GM12878 (cell line): Measurements from ENCODE around the gene LAMA2. TPM values are rescaled to one million over a fixed set of nuclear protein-coding genes. Genes with fewer than 3 reads are reported as not detected.

Experiments used
- ATAC-seq: fragments of 200-7000 bp; cut with Tn5 transposase; 3 replicates; pipeline ENCODE4 v1.9.1; 2020; ENCODE audit warnings: mild to moderate bottlenecking, moderate library complexity
- BruUV-seq: library from RNA; stranded (reverse); fragments of 400-500 nt; replicated peaks from 2 replicates; lab custom pipeline; 2021; lab: Mats Ljungman, UMichigan
- CTCF ChIA-PET: fragments of 300-600 bp; sonication (Branson Sonifier 250); formaldehyde crosslinking; extraction: SDS; loops from one replicate; lab custom pipeline; 2021; ENCODE audit warnings: inconsistent platforms; lab: Yijun Ruan, JAX
- POLR2A ChIA-PET: fragments of 350-600 bp; formaldehyde crosslinking; extraction: SDS; loops from one replicate; lab custom pipeline; 2021; ENCODE audit warnings: inconsistent platforms; lab: Charles Lee
- RAD21 ChIA-PET: fragments of 300-600 bp; sonication (Branson Sonifier 250); formaldehyde crosslinking; loops from one replicate; lab custom pipeline; 2023; ENCODE audit warnings: antibody characterized with exemption; ENCODE audit not compliant: unreplicated experiment; lab: Charles Lee
- SMC1A ChIA-PET: fragments of 300-600 bp; sonication (Branson Sonifier 250); formaldehyde crosslinking; loops from one replicate; lab custom pipeline; 2023; ENCODE audit not compliant: unreplicated experiment, uncharacterized antibody; lab: Charles Lee
- DNase-seq: peaks from one replicate; pipeline ENCODE4 v3.0.0-alpha.2; 2011; ENCODE audit warnings: low read depth, low spot score
- FAIRE-seq: peaks from 3 replicates; lab custom pipeline; 2011; peaks lifted over from hg19 to GRCh38; lab: Jason Lieb, UNC
- H2AFZ ChIP-seq: 2 replicates; pipeline ENCODE4 v1.6.0; 2011; ENCODE audit warnings: low read depth, low read length, control low read depth; ENCODE audit not compliant: control insufficient read depth
- H3K27ac ChIP-seq: 2 replicates; pipeline ENCODE4 v1.5.1; 2011; ENCODE audit warnings: control low read depth; ENCODE audit not compliant: control insufficient read depth, insufficient read depth
- H3K27me3 ChIP-seq, 2 experiments: replicated peaks in 1 of 2; 2 replicates each; pipeline versions ENCODE4 v1.6.0 to v1.6.1; 2011; ENCODE audit warnings: low read length in 1 of 2; ENCODE audit not compliant: control insufficient read depth in 2 of 2, insufficient read depth in 2 of 2
- H3K36me3 ChIP-seq, 2 experiments: 2 replicates each; pipeline ENCODE4 v1.5.1; 2011; ENCODE audit warnings: low read length in 1 of 2; ENCODE audit not compliant: control insufficient read depth in 2 of 2, insufficient read depth in 2 of 2
- H3K4me1 ChIP-seq: 2 replicates; pipeline ENCODE4 v1.6.1; 2011; ENCODE audit warnings: mild to moderate bottlenecking, low read length, moderate library complexity, mixed read lengths; ENCODE audit not compliant: control insufficient read depth, insufficient read depth
- H3K4me2 ChIP-seq: 2 replicates; pipeline ENCODE4 v1.6.0; 2011; ENCODE audit warnings: control low read depth; ENCODE audit not compliant: control insufficient read depth, insufficient read depth
- H3K4me3 ChIP-seq: fragments of 200-600 bp; sonication (generic); 2 replicates; pipeline ENCODE4 v1.5.1; 2016
- H3K79me2 ChIP-seq: 2 replicates; pipeline ENCODE4 v1.6.0; 2011; ENCODE audit warnings: low read length; ENCODE audit not compliant: control insufficient read depth, insufficient read depth
- H3K9ac ChIP-seq: 2 replicates; pipeline ENCODE4 v1.8.0; 2011; ENCODE audit warnings: low read length, control low read depth, mixed read lengths; ENCODE audit not compliant: control insufficient read depth, insufficient read depth
- H3K9me3 ChIP-seq: replicated peaks from 3 replicates; pipeline ENCODE4 v1.5.1; 2011; ENCODE audit warnings: mild to moderate bottlenecking, low read length; ENCODE audit not compliant: control insufficient read depth, insufficient read depth
- H4K20me1 ChIP-seq: 2 replicates; pipeline ENCODE4 v1.6.0; 2011; ENCODE audit not compliant: control insufficient read depth, insufficient read depth
- BMI1 ChIP-seq: fragments of 450-650 bp; IDR thresholded peaks from 2 replicates; pipeline ENCODE4 v1.6.1; 2016; ENCODE audit warnings: mild to moderate bottlenecking, moderate library complexity, borderline replicate concordance
- CBX3 ChIP-seq: fragments of 200-600 bp; sonication (generic); IDR thresholded peaks from 2 replicates; pipeline ENCODE4 v1.6.1; 2016; ENCODE audit warnings: low read depth, borderline replicate concordance
- CEBPB ChIP-seq, 2 experiments: fragments of 150-350 bp in 1 of 2; IDR thresholded peaks; 2 replicates each; pipeline ENCODE4 v1.6.1; 2012 to 2014; ENCODE audit warnings: low read depth in 2 of 2, low read length in 2 of 2, borderline replicate concordance in 1 of 2, inconsistent platforms in 1 of 2
- CREB1 ChIP-seq: IDR thresholded peaks from 2 replicates; pipeline ENCODE4 v1.6.1; 2012; ENCODE audit warnings: low read depth, mild to moderate bottlenecking, inconsistent platforms
- EGR1 ChIP-seq, 2 experiments: IDR thresholded peaks; 1 replicate in 1 of 2; 2 replicates in 1 of 2; pipeline ENCODE4 v1.6.1; 2011 to 2012; ENCODE audit warnings: low read depth in 2 of 2, low read length in 2 of 2, borderline replicate concordance in 1 of 2, mild to moderate bottlenecking in 1 of 2, moderate library complexity in 1 of 2
- ETV6 ChIP-seq, 2 experiments: fragments of 450-650 bp in 1 of 2; IDR thresholded peaks in 1 of 2; conservative IDR thresholded peaks in 1 of 2; 2 replicates each; pipeline ENCODE4 v1.6.1; 2014; ENCODE audit warnings: antibody characterized with exemption in 1 of 2, borderline replicate concordance in 1 of 2, low read depth in 1 of 2, mild to moderate bottlenecking in 1 of 2, moderate library complexity in 1 of 2
- FOXM1 ChIP-seq: IDR thresholded peaks from 2 replicates; pipeline ENCODE4 v1.6.1; 2012; ENCODE audit warnings: low read depth, mild to moderate bottlenecking, inconsistent platforms, low read length, moderate library complexity
- HDAC6 ChIP-seq: fragments of 200-600 bp; sonication (generic); IDR thresholded peaks from one replicate; pipeline ENCODE4 v1.8.0; 2017; ENCODE audit warnings: antibody characterized with exemption; ENCODE audit not compliant: unreplicated experiment
- JUND ChIP-seq: IDR thresholded peaks from 2 replicates; pipeline ENCODE4 v1.6.1; 2012; ENCODE audit warnings: low read depth, mild to moderate bottlenecking, low read length, improper control_type of control experiment, moderate library complexity
- PAX8 ChIP-seq: fragments of 450-650 bp; IDR thresholded peaks from 2 replicates; pipeline ENCODE4 v1.6.1; 2017; ENCODE audit warnings: mild to moderate bottlenecking, moderate library complexity
- PBX3 ChIP-seq: IDR thresholded peaks from 2 replicates; pipeline ENCODE4 v1.6.1; 2011; ENCODE audit warnings: mild to moderate bottlenecking, low read depth, low read length, moderate library complexity; ENCODE audit not compliant: insufficient replicate concordance
- PML ChIP-seq: IDR thresholded peaks from 2 replicates; pipeline ENCODE4 v1.6.1; 2012; ENCODE audit warnings: low read length, inconsistent platforms
- ZBTB4 ChIP-seq: fragments of 450-650 bp; formaldehyde crosslinking; IDR thresholded peaks from 2 replicates; pipeline ENCODE4 v1.4.0; 2022; ENCODE audit warnings: mild to moderate bottlenecking, moderate library complexity
- ZNF687 ChIP-seq: fragments of 450-650 bp; IDR thresholded peaks from 2 replicates; pipeline ENCODE4 v1.6.1; 2017; ENCODE audit warnings: mild to moderate bottlenecking, moderate library complexity
- in situ Hi-C: fragments of 300-500 bp; cut with MboI; formaldehyde crosslinking; loops from 9 replicates; pipeline ENCODE4 v1.14.3; 2018; ENCODE audit warnings: mixed read lengths
- intact Hi-C: fragments of 100-400 bp; cut with micrococcal nuclease; formaldehyde crosslinking; loops from one replicate; pipeline ENCODE4 v1.14.2; 2022; ENCODE audit not compliant: unreplicated experiment
- polyA plus RNA-seq, 11 experiments: library from polyadenylated mRNA; depleted of rRNA in 4 of 11; unstranded in 6 of 11; stranded (reverse) in 5 of 11; fragments of >200 nt; fragmentation: Nextera tagmentation in 4 of 11; fragmentation: Illumina TruSeq in 1 of 11; extraction: Ambion mirVana in 4 of 11; extraction: Trizol in 1 of 11; gene quantifications; 1 replicate in 1 of 11; 2 replicates in 10 of 11; pipeline versions ENCODE4 v1.2.1 to v1.2.3, GENCODE V29; 2011 to 2016; ENCODE audit warnings: inconsistent platforms in 2 of 11, missing spikeins in 2 of 11, low read depth in 1 of 11
- total RNA-seq, 4 experiments: library from RNA; depleted of rRNA in 3 of 4; stranded (reverse); fragments of >200 nt in 3 of 4; fragmentation: Illumina TruSeq in 1 of 4; extraction: Trizol in 1 of 4; gene quantifications; 2 replicates each; pipeline versions ENCODE4 v1.2.1 to v1.2.3, GENCODE V29; 2013 to 2021

Gene LAMA2
- total and polyA plus RNA-seq, 10 of the 15 experiments (the other 5 are each of a cell fraction or from before 2014, with no cell fraction given): 0.04 to 2.0 (median 0.37) TPM; not detected in 1

DNA sequence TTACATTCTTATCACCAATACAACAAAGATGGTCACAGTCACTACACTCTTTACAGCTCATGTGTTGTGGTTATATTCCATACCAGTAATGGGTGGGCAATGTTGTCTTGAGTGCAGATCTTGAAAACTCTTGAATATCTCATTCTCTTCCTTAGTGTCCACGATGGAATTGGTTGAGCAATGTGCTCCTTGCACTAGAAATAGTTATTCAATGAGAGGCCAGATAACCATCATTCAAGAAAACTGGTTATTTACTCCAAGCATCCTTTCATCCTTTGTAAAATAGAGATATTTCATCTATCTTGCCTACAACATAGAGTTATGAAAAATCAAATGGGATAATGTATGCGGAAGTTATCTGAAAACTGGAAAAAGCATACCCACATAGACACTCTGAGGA lies 611.2 kb downstream of the LAMA2 start (continued):
- TF ChIP-seq PBX3 (no peak), EGR1 (IDR thresholded peaks at IDR 0.05; ENCODE audit: borderline replicate concordance in 1 of 2, low read depth in 2 of 2, low read length in 2 of 2) (no peak)

DNA sequence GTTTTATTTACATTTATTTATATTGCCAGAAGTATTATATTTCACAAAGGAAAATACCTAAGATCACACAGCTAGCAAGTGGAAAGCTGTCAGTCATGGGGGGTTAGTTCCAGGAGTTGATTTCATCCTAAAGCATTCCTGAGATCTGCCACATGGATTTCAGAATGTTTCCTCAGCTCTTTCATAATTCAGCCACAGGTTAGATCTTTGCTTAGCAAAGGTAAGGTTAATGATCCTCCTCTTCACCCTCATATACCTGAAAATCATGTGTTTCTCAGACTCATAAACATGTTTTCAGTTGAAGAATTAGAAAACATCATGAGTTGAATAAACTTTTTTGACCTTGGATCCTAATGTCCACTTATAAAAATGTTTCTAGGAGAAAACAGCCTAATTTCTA lies 611.6 kb downstream of the LAMA2 start:
- SMC1A ChIA-PET: interaction anchor here (0.6 to 2.1 kb wide), 5 partner anchors 8 to 259 kb away, joined by 3 to 8 read pairs (median 3); no protein-coding TSS in a partner anchor
- Histone ChIP-seq H3K9ac (no peak overlapping the region), H3K4me2 (no peak overlapping the region), H4K20me1 (no peaks in the 10 kb centered on the region), H3K27me3 (no peaks in the 10 kb centered on the region), H3K36me3 (no peaks in the 10 kb centered on the region), H3K79me2 (no peaks in the 10 kb centered on the region), H3K4me1 (peaks cover 21% of the 10 kb centered on the region), H2AFZ (no peak overlapping the region), H3K9me3 (no peaks in the 10 kb centered on the region), H3K4me3 (no peak overlapping the region), H3K27ac (no peak overlapping the region)
- ATAC-seq (no peak), FAIRE-seq (no peak), DNase-seq (no peak)
- RAD21 ChIA-PET: interaction anchor here (1.0 to 1.4 kb wide), 2 partner anchors 104 to 105 kb away, joined by 3 to 4 read pairs; no protein-coding TSS in a partner anchor
- BruUV-seq: no TSS peak
- POLR2A ChIA-PET: no interaction called here
- CTCF ChIA-PET: interaction anchor here (1.1 kb wide), 1 partner anchor 9 kb away, joined by 3 read pairs; no protein-coding TSS in a partner anchor
- in situ Hi-C loops: loop anchor here (5.0 to 10.0 kb wide), 2 partner anchors 248 to 440 kb away; no protein-coding TSS in a partner anchor
- intact Hi-C loops: loop anchor here (10.0 kb wide), 1 partner anchor 390 kb away; no protein-coding TSS in a partner anchor
- TF ChIP-seq PML: no peak
- no peak for TF ChIP-seq ETV6 (conservative IDR thresholded peaks at IDR 0.05 in 1 of 2, IDR thresholded peaks at IDR 0.05 in 1 of 2; ENCODE audit: borderline replicate concordance in 1 of 2, low read depth in 1 of 2)
- TF ChIP-seq PAX8: no peak
- TF ChIP-seq FOXM1: no peak
- TF ChIP-seq ZNF687: no peak
- no peak for TF ChIP-seq BMI1
- no peak for TF ChIP-seq ZBTB4 (CRISPR knock-in tag)
- no peak for TF ChIP-seq CBX3
- TF ChIP-seq JUND: no peak
- no peak for TF ChIP-seq CEBPB (IDR thresholded peaks at IDR 0.05; ENCODE audit: borderline replicate concordance in 1 of 2, low read depth in 2 of 2, low read length in 2 of 2)
- no peak for TF ChIP-seq HDAC6
- no peak for TF ChIP-seq CREB1
